Measurements from ENCODE around the gene FYTTD1.

The FYTTD1 gene

DNA sequence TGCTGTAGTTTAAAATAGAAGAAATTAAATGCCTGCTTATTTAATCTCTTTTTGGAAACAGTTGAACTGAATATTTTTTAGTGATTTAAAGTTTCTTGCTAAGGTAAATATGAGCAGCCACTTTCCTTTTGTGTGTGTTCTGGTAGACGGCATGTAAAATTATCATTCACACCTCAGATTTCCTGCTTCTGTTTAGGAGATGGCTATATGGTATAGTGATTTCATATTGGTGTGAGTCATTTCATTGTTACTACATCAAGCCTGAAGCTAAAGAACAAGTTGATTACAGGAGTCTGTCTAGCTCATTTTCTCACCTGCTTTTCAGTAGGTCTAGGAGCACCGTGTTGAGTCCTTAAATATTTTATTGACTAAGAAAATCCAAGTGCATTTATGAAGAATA lies 43.6 kb downstream of the FYTTD1 start:
- ChIA-PET CTCF (interaction anchor here (2.8 kb wide), 1 partner anchor 8 kb away, joined by 13 read pairs; no protein-coding TSS in a partner anchor), POLR2A (no interaction called here)
- TF ChIP-seq, protein P1, sequence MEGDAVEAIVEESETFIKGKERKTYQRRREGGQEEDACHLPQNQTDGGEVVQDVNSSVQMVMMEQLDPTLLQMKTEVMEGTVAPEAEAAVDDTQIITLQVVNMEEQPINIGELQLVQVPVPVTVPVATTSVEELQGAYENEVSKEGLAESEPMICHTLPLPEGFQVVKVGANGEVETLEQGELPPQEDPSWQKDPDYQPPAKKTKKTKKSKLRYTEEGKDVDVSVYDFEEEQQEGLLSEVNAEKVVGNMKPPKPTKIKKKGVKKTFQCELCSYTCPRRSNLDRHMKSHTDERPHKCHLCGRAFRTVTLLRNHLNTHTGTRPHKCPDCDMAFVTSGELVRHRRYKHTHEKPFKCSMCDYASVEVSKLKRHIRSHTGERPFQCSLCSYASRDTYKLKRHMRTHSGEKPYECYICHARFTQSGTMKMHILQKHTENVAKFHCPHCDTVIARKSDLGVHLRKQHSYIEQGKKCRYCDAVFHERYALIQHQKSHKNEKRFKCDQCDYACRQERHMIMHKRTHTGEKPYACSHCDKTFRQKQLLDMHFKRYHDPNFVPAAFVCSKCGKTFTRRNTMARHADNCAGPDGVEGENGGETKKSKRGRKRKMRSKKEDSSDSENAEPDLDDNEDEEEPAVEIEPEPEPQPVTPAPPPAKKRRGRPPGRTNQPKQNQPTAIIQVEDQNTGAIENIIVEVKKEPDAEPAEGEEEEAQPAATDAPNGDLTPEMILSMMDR (IDR thresholded peaks at IDR 0.05; ENCODE audit: insufficient read depth, low read length, missing control alignments) = no peak
- DNase-seq (ENCODE audit: low read depth, low spot score) = no peak
- no peak overlapping the region for H3K4me3 ChIP-seq (ENCODE audit: low read depth, low read length)

DNA sequence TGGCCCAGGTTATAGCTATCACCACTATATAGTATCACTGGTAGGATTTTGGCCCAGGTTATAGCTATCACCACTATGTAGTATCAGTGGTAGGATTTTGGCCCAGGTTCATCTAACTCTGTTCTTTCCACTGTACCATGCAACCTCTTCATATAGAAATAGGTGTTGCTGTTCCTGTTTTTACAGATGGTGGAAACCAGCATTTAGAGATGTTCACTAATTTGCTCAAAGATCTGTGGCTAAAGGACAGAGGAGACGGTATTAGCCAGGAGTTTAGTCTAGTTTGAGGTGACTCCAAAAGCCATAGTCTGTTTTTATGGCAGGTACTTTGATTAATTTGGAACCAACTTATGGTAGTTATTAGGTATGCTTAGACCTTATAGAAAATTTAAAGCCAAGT lies 44.4 kb downstream of the FYTTD1 start:
- no peak overlapping the region for H3K4me3 ChIP-seq (ENCODE audit: low read depth, low read length)
- POLR2A ChIA-PET = no interaction called here
- TF ChIP-seq, protein P1 (IDR thresholded peaks at IDR 0.05; ENCODE audit: insufficient read depth, low read length, missing control alignments) = no peak
- no peak for DNase-seq (ENCODE audit: low read depth, low spot score)
- CTCF ChIA-PET = interaction anchor here (1.1 kb wide), 1 partner anchor 764 kb away, joined by 3 read pairs; no protein-coding TSS in a partner anchor

DNA sequence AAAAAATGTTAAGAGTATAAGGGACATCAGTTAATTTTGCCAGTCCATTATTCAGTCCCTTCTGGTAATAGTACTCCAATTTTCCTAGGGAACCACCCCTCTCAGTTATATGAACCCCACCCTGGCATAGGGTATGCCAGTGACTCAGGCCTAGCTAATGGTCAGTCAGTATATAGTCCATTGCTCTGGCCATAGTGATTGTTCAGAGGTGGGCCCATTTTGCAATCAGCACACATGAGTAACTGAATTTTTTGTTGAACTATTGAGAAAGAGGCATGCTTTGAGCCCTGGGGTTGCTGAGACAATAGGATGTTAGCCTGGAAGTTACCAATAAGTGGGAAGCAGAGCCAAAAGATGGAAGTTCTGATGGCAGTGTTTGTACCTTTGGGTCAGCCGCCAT lies 45.5 kb downstream of the FYTTD1 start:
- ChIA-PET CTCF (interaction anchor here (0.6 to 1.2 kb wide), 3 partner anchors 31 to 765 kb away, joined by 3 read pairs; no protein-coding TSS in a partner anchor), POLR2A (no interaction called here)
- DNase-seq (ENCODE audit: low read depth, low spot score) = no peak
- H3K4me3 ChIP-seq (ENCODE audit: low read depth, low read length) = no peak overlapping the region
- TF ChIP-seq, protein P1 (IDR thresholded peaks at IDR 0.05; ENCODE audit: insufficient read depth, low read length, missing control alignments) = no peak

DNA sequence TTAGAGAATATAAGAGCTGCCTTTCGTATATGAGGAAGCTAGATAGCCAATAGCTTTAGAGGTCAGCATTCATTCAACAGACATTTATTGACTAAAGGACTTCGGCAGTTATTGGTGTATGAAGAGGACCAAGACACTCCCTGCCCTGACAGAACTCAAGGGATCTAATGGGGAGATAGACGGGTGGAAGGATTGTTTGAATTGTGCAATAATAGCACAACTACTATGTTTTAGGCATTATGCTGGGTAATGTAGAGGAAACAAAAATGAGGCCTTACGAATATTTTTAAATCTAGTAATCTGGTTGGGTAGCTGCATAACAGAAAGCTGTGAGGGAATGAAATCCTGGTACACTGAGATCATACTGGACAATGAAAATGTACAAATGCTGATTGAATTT lies 46.4 kb downstream of the FYTTD1 start:
- no peak overlapping the region for H3K4me3 ChIP-seq (ENCODE audit: low read depth, low read length)
- DNase-seq (ENCODE audit: low read depth, low spot score) = no peak
- ChIA-PET CTCF (interaction anchor here (1.2 to 1.3 kb wide), 2 partner anchors 9 to 30 kb away, joined by 3 read pairs; no protein-coding TSS in a partner anchor), POLR2A (no interaction called here)
- TF ChIP-seq, protein P1 (IDR thresholded peaks at IDR 0.05; ENCODE audit: insufficient read depth, low read length, missing control alignments) = no peak

DNA sequence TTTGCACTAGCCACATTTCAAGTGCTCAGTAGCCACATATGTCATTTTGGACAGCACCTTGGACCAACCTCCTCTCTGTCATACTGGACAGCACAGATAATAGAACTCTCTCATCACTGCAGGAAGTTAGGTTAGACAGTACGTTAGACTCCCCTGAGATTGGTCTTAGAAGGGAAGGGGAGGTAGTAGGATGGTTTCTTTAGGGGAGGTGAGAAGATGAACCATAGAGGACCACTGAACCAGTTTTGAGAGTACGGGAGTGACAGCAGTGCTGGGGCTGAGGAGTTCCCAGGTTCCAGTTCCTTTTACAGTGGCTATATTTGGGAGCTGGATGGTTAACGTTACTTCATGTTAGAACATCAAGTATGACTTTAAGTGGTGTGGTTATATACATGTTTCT lies 49.2 kb downstream of the FYTTD1 start:
- CTCF ChIA-PET = no interaction called here
- TF ChIP-seq, protein P1 (IDR thresholded peaks at IDR 0.05; ENCODE audit: insufficient read depth, low read length, missing control alignments) = no peak
- POLR2A ChIA-PET = no interaction called here
- no peak overlapping the region for H3K4me3 ChIP-seq (ENCODE audit: low read depth, low read length)
- DNase-seq (ENCODE audit: low read depth, low spot score) = no peak

DNA sequence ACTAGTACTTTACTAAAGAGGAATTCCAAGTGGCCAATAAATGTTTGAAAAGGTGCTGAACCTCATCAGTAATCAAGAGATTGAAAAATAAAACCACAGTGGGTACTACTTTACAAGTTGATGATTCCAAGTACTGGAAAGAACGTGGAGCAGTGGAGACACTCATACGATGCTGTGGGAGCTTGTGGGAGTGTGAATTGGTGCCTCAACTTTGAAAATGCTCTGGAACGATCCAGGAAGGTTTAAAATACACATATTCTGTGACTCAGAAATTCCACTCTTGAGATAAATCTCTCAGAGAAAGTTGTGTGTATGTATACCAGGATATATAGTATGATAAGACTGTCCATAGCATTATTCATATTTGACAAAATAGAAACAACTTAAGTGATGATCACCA lies 50.7 kb downstream of the FYTTD1 start:
- H3K4me3 ChIP-seq (ENCODE audit: low read depth, low read length) = no peak overlapping the region
- TF ChIP-seq, protein P1 (IDR thresholded peaks at IDR 0.05; ENCODE audit: insufficient read depth, low read length, missing control alignments) = no peak
- no peak for DNase-seq (ENCODE audit: low read depth, low spot score)
- ChIA-PET CTCF (interaction anchor here (1.5 to 2.8 kb wide), 2 partner anchors 8 to 11 kb away, joined by 3 to 13 read pairs; partner anchors contain the start of gene LRCH3), POLR2A (no interaction called here)

All from AG04449 (cell line).